Rectal smooth muscle tissue (tissue), 1 donor: ENCODE results near the gene UBE3D.

Experiments
- H3K27ac ChIP-seq: one replicate; pipeline ENCODE4 v1.7.0; 2013; ENCODE audit warnings: low read depth, low read length, inconsistent platforms
- H3K27me3 ChIP-seq: one replicate; pipeline ENCODE4 v1.7.0; 2013; ENCODE audit warnings: low read length; ENCODE audit not compliant: control insufficient read depth, insufficient read depth
- H3K36me3 ChIP-seq: one replicate; pipeline ENCODE4 v1.7.0; 2013; ENCODE audit warnings: low read length; ENCODE audit not compliant: control insufficient read depth, insufficient read depth
- H3K4me1 ChIP-seq: one replicate; pipeline ENCODE4 v1.7.0; 2013; ENCODE audit warnings: low read length; ENCODE audit not compliant: control insufficient read depth, insufficient read depth
- H3K4me3 ChIP-seq: one replicate; pipeline ENCODE4 v1.7.0; 2013; ENCODE audit warnings: low read length
- H3K9ac ChIP-seq: one replicate; pipeline ENCODE4 v1.7.0; 2013; ENCODE audit warnings: low read length

UBE3D gene

DNA sequence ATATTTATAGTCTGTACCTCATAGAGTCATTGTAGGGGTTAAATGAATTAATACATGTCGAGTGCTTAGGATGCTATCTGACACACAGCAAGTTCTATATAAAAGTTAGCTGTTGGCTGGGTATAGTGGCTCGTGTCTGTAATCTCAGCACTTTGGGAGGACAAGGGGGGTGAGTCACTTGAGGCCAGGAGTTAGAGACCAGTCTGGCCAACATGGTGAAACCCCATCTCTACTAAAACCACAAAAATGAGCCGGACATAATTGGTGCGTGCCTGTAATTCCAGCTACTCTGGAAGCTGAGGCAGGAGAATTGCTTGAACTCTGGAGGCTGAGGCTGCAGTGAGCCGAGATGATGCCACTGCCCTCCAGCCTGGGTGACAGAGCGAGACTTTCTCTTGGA lies 222.9 kb downstream of the UBE3D start:
- H3K4me3 ChIP-seq: no peak overlapping the region
- no peaks in the 10 kb centered on the region for H3K4me1 ChIP-seq
- no peaks in the 10 kb centered on the region for H3K27me3 ChIP-seq
- no peak overlapping the region for H3K27ac ChIP-seq
- H3K36me3 ChIP-seq: no peaks in the 10 kb centered on the region
- H3K9ac ChIP-seq: no peak overlapping the region
